HepG2 (cell line): ENCODE measurements around the gene SIGLEC1. TPM values are rescaled to one million over a fixed set of nuclear protein-coding genes. Genes with fewer than 3 reads are reported as not detected.

ENCODE experiments used
- FOXP1 ChIP-seq, 2 experiments: fragments of 450-650 bp in 1 of 2; IDR thresholded peaks; 2 replicates each; pipeline ENCODE4 v1.6.1; 2017 to 2018; ENCODE audit warnings: antibody characterized with exemption in 1 of 2
- HNRNPK ChIP-seq: fragments of 200-400 bp; formaldehyde crosslinking; IDR thresholded peaks from 2 replicates; pipeline ENCODE4 v1.6.1; 2018; ENCODE audit warnings: low read length, low read depth, moderate library complexity, mild to moderate bottlenecking; ENCODE audit not compliant: poor library complexity, severe bottlenecking
- ISX ChIP-seq: sonication (generic); formaldehyde crosslinking; conservative IDR thresholded peaks from 2 replicates; pipeline ENCODE4 v1.5.0; 2020; ENCODE audit warnings: missing genetic modification reagents
- NAIF1 ChIP-seq: sonication (generic); formaldehyde crosslinking; IDR thresholded peaks from 2 replicates; pipeline ENCODE4 v1.5.0; 2020; ENCODE audit warnings: mild to moderate bottlenecking, missing genetic modification reagents, borderline replicate concordance
- SOX5 ChIP-seq: IDR thresholded peaks from 2 replicates; pipeline ENCODE4 v1.6.1; 2016; ENCODE audit warnings: borderline replicate concordance
- ZNF205 ChIP-seq: IDR thresholded peaks from 2 replicates; pipeline ENCODE4 v1.6.1; 2018; ENCODE audit warnings: missing biosample characterization, missing genetic modification reagents
- ZNF256 ChIP-seq: sonication (generic); formaldehyde crosslinking; conservative IDR thresholded peaks from 2 replicates; pipeline ENCODE4 v1.4.0; 2020; ENCODE audit warnings: missing genetic modification reagents
- ZNF781 ChIP-seq: sonication (generic); formaldehyde crosslinking; IDR thresholded peaks from 2 replicates; pipeline ENCODE4 v1.5.1; 2020; ENCODE audit warnings: borderline replicate concordance, mild to moderate bottlenecking, missing genetic modification reagents; ENCODE audit errors: not compliant biosample characterization
- ZZZ3 ChIP-seq: sonication (generic); formaldehyde crosslinking; IDR thresholded peaks from 2 replicates; pipeline ENCODE4 v1.4.0; 2020; ENCODE audit warnings: missing genetic modification reagents, mild to moderate bottlenecking, borderline replicate concordance
- polyA plus RNA-seq, 8 experiments: library from polyadenylated mRNA; depleted of rRNA in 3 of 8; stranded (reverse) in 7 of 8; unstranded in 1 of 8; fragments of >200 nt; fragmentation: Illumina TruSeq in 4 of 8; extraction: Trizol in 4 of 8; gene quantifications; 2 replicates each; pipeline versions ENCODE4 v1.2.1 to v1.2.3, GENCODE V29; 2011 to 2016; ENCODE audit warnings: low read depth in 4 of 8, missing spikeins in 1 of 8, mixed read lengths in 1 of 8; ENCODE audit not compliant: insufficient read depth in 1 of 8
- total RNA-seq, 5 experiments: library from RNA; depleted of rRNA; stranded (reverse); fragments of >200 nt; fragmentation: Illumina TruSeq; extraction: Trizol; gene quantifications; 2 replicates each; pipeline ENCODE4 v1.2.3, GENCODE V29; 2016; ENCODE audit warnings: low read depth in 1 of 5
- TF ChIP-seq, protein P1 (sequence below): sonication (generic); formaldehyde crosslinking; IDR thresholded peaks from 2 replicates; pipeline ENCODE4 v1.5.1; 2020; ENCODE audit warnings: missing genetic modification reagents, mild to moderate bottlenecking, borderline replicate concordance
- TF ChIP-seq, protein P2 (sequence below), 2 experiments: sonication (generic) in 1 of 2; formaldehyde crosslinking in 1 of 2; IDR thresholded peaks; 2 replicates each; pipeline versions ENCODE4 v1.4.0 to v1.6.1; 2018 to 2020; ENCODE audit warnings: missing genetic modification reagents in 2 of 2, borderline replicate concordance in 1 of 2, low read depth in 1 of 2, mild to moderate bottlenecking in 1 of 2, missing biosample characterization in 1 of 2
- TF ChIP-seq, protein P3 (sequence below): sonication (generic); formaldehyde crosslinking; conservative IDR thresholded peaks from 2 replicates; pipeline ENCODE4 v1.4.0; 2020; ENCODE audit warnings: mild to moderate bottlenecking, missing genetic modification reagents, moderate library complexity
- TF ChIP-seq, protein P4 (sequence below): sonication (generic); formaldehyde crosslinking; IDR thresholded peaks from 2 replicates; pipeline ENCODE4 v1.4.0; 2020; ENCODE audit warnings: missing genetic modification reagents, borderline replicate concordance
- TF ChIP-seq, protein P5 (sequence below): sonication (generic); formaldehyde crosslinking; conservative IDR thresholded peaks from 2 replicates; pipeline ENCODE4 v1.4.0; 2020; ENCODE audit warnings: missing genetic modification reagents

The SIGLEC1 gene
- total and polyA plus RNA-seq, 2 of the 13 experiments (the other 11 are each of a cell fraction or from before 2014, with no cell fraction given): 0.01 TPM; not detected in 1

DNA sequence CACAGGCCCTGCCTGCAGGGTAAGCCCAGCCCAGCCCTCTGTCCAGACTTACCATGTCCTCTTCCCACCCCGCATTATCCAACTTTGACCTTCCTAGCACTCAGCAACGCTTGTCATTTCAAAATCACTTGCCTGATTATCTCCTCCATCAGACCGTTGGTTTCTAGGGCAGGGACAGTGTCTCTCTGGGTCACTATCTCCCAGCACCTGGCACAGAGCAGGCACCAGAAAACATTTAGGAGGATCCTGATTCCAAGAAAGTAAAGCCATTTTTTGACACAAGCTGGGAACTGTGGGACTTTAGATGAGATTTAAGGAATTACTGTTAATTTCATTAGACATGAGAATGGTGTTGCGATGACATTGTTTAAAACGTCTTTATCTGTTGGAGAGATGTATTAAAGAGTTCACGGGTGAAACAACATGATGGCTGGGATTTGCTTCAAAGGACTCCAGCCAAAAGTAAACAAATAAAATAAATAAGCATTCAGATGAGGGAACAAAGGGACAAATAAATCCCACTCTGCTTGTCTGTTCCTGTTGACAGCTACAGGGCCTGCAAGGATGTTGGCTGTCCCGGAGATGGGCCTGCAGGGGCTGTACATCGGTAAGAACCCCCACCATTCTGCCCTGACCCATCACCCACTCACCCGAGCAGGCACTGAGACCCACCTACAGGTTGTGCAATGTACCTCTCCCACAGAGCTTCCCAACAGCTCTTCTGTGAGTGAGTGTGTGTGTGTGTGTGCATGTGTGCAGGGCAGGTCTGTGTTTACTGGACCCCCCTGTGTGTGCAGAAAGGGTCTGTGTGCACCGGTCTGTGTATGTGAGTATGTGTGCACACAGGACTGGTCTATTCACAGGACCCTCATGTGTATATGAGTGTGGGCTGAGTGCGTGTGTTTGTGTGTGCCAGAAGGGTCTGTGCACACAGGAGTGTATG is 26.0 kb upstream of the SIGLEC1 start (continued):
- TF ChIP-seq, protein P1, sequence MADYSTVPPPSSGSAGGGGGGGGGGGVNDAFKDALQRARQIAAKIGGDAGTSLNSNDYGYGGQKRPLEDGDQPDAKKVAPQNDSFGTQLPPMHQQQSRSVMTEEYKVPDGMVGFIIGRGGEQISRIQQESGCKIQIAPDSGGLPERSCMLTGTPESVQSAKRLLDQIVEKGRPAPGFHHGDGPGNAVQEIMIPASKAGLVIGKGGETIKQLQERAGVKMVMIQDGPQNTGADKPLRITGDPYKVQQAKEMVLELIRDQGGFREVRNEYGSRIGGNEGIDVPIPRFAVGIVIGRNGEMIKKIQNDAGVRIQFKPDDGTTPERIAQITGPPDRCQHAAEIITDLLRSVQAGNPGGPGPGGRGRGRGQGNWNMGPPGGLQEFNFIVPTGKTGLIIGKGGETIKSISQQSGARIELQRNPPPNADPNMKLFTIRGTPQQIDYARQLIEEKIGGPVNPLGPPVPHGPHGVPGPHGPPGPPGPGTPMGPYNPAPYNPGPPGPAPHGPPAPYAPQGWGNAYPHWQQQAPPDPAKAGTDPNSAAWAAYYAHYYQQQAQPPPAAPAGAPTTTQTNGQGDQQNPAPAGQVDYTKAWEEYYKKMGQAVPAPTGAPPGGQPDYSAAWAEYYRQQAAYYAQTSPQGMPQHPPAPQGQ (CRISPR knock-in tag): no peak
- TF ChIP-seq FOXP1 (IDR thresholded peaks at IDR 0.05) (no peak), FOXP1 (CRISPR knock-in tag; IDR thresholded peaks at IDR 0.05) (peak; percentile 42; the same call in 1 of the 2 replicates), ISX (CRISPR knock-in tag) (no peak), NAIF1 (no peak), SOX5 (CRISPR knock-in tag) (peak; percentile 83), ZNF256 (CRISPR knock-in tag) (no peak), ZZZ3 (no peak), HNRNPK (no peak), ZNF205 (CRISPR knock-in tag) (0 out of 2 replicates have a peak, but pooled peaks have one; percentile 4), ZNF781 (CRISPR knock-in tag) (no peak)
- TF ChIP-seq, protein P2, sequence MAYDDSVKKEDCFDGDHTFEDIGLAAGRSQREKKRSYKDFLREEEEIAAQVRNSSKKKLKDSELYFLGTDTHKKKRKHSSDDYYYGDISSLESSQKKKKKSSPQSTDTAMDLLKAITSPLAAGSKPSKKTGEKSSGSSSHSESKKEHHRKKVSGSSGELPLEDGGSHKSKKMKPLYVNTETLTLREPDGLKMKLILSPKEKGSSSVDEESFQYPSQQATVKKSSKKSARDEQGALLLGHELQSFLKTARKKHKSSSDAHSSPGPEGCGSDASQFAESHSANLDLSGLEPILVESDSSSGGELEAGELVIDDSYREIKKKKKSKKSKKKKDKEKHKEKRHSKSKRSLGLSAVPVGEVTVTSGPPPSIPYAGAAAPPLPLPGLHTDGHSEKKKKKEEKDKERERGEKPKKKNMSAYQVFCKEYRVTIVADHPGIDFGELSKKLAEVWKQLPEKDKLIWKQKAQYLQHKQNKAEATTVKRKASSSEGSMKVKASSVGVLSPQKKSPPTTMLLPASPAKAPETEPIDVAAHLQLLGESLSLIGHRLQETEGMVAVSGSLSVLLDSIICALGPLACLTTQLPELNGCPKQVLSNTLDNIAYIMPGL (CRISPR knock-in tag; IDR thresholded peaks at IDR 0.05; ENCODE audit: borderline replicate concordance in 1 of 2, low read depth in 1 of 2): peak; percentile 6 to 34; a peak in 1 of 4 replicates
- TF ChIP-seq, protein P3, sequence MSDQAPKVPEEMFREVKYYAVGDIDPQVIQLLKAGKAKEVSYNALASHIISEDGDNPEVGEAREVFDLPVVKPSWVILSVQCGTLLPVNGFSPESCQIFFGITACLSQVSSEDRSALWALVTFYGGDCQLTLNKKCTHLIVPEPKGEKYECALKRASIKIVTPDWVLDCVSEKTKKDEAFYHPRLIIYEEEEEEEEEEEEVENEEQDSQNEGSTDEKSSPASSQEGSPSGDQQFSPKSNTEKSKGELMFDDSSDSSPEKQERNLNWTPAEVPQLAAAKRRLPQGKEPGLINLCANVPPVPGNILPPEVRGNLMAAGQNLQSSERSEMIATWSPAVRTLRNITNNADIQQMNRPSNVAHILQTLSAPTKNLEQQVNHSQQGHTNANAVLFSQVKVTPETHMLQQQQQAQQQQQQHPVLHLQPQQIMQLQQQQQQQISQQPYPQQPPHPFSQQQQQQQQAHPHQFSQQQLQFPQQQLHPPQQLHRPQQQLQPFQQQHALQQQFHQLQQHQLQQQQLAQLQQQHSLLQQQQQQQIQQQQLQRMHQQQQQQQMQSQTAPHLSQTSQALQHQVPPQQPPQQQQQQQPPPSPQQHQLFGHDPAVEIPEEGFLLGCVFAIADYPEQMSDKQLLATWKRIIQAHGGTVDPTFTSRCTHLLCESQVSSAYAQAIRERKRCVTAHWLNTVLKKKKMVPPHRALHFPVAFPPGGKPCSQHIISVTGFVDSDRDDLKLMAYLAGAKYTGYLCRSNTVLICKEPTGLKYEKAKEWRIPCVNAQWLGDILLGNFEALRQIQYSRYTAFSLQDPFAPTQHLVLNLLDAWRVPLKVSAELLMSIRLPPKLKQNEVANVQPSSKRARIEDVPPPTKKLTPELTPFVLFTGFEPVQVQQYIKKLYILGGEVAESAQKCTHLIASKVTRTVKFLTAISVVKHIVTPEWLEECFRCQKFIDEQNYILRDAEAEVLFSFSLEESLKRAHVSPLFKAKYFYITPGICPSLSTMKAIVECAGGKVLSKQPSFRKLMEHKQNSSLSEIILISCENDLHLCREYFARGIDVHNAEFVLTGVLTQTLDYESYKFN (CRISPR knock-in tag): peak; percentile 40
- TF ChIP-seq, protein P4, sequence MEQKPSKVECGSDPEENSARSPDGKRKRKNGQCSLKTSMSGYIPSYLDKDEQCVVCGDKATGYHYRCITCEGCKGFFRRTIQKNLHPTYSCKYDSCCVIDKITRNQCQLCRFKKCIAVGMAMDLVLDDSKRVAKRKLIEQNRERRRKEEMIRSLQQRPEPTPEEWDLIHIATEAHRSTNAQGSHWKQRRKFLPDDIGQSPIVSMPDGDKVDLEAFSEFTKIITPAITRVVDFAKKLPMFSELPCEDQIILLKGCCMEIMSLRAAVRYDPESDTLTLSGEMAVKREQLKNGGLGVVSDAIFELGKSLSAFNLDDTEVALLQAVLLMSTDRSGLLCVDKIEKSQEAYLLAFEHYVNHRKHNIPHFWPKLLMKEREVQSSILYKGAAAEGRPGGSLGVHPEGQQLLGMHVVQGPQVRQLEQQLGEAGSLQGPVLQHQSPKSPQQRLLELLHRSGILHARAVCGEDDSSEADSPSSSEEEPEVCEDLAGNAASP (CRISPR knock-in tag): no peak
- TF ChIP-seq, protein P5, sequence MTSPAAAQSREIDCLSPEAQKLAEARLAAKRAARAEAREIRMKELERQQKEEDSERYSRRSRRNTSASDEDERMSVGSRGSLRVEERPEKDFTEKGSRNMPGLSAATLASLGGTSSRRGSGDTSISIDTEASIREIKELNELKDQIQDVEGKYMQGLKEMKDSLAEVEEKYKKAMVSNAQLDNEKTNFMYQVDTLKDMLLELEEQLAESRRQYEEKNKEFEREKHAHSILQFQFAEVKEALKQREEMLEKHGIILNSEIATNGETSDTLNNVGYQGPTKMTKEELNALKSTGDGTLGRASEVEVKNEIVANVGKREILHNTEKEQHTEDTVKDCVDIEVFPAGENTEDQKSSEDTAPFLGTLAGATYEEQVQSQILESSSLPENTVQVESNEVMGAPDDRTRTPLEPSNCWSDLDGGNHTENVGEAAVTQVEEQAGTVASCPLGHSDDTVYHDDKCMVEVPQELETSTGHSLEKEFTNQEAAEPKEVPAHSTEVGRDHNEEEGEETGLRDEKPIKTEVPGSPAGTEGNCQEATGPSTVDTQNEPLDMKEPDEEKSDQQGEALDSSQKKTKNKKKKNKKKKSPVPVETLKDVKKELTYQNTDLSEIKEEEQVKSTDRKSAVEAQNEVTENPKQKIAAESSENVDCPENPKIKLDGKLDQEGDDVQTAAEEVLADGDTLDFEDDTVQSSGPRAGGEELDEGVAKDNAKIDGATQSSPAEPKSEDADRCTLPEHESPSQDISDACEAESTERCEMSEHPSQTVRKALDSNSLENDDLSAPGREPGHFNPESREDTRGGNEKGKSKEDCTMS: no peak
